GM19239 (cell line): ENCODE results near the gene RPL18.
"Not testable (repeated sequence)": the region's sequence is repeated elsewhere in the genome, so short reads cannot be mapped to it uniquely, and the experiment has no call there.

Experiments
- DNase-seq: peaks from one replicate; pipeline ENCODE4 v3.0.0; 2011; ENCODE audit warnings: low spot score; ENCODE audit not compliant: insufficient read length
- FAIRE-seq: peaks from 2 replicates; lab custom pipeline; 2011; peaks lifted over from hg19 to GRCh38; lab: Jason Lieb, UNC

RPL18 gene

GRCh38 chr19:48595171-48595570 is 23.8 kb downstream of the RPL18 start:
- no peak for FAIRE-seq
- DNase-seq = no peak

GRCh38 chr19:48591021-48591420 is 28.0 kb downstream of the RPL18 start:
- FAIRE-seq = no peak

GRCh38 chr19:48588670-48589401 is 30.1 kb downstream of the RPL18 start:
- DNase-seq (peak; percentile 82), FAIRE-seq (peak; percentile 23)

More at GRCh38 chr19:48591021-48591420, 28.0 kb downstream of the RPL18 start:
- no peak for DNase-seq

- DNase-seq (no peak), FAIRE-seq (no peak)
Observed at GRCh38 chr19:48587387-48587786, 31.6 kb downstream of the RPL18 start.

GRCh38 chr19:48582168-48582567 is 36.8 kb downstream of the RPL18 start:
- no peak for DNase-seq

GRCh38 chr19:48578891-48579290 is 40.1 kb downstream of the RPL18 start:
- FAIRE-seq = no peak
- no peak for DNase-seq

More at GRCh38 chr19:48582168-48582567, 36.8 kb downstream of the RPL18 start:
- no peak for FAIRE-seq

- not testable (repeated sequence) for DNase-seq, FAIRE-seq
Observed at GRCh38 chr19:48577908-48578307, 41.1 kb downstream of the RPL18 start.

GRCh38 chr19:48575931-48576622 is 42.9 kb downstream of the RPL18 start:
- DNase-seq (no peak), FAIRE-seq (no peak)

- DNase-seq (no peak), FAIRE-seq (no peak)
Observed at GRCh38 chr19:48573163-48573505, 45.8 kb downstream of the RPL18 start.

- FAIRE-seq = no peak
- no peak for DNase-seq
Observed at GRCh38 chr19:48571378-48572162, 47.4 kb downstream of the RPL18 start.

GRCh38 chr19:48569814-48570213 is 49.2 kb downstream of the RPL18 start:
- FAIRE-seq = no peak
- no peak for DNase-seq

- DNase-seq (no peak), FAIRE-seq (no peak)
Observed at GRCh38 chr19:48568345-48568886, 50.6 kb downstream of the RPL18 start.
